ES-I3 (cell line): ENCODE measurements around the gene PFDN1.
"Not testable (repeated sequence)": the region's sequence is repeated elsewhere in the genome, so short reads cannot be mapped to it uniquely, and the experiment has no call there.

ENCODE experiments used
- H3K36me3 ChIP-seq: 2 replicates; pipeline ENCODE4 v1.6.1; 2013; ENCODE audit warnings: mild to moderate bottlenecking, low read length, control low read depth, moderate library complexity; ENCODE audit not compliant: insufficient read depth
- H3K4me1 ChIP-seq: 2 replicates; pipeline ENCODE4 v1.6.1; 2013; ENCODE audit warnings: mild to moderate bottlenecking, control low read depth, low read length; ENCODE audit not compliant: insufficient read depth
- H3K9ac ChIP-seq: 2 replicates; pipeline ENCODE4 v1.6.1; 2013; ENCODE audit warnings: low read depth, mild to moderate bottlenecking, low read length, moderate library complexity
- H3K9me3 ChIP-seq: 2 replicates; pipeline ENCODE4 v1.6.1; 2013; ENCODE audit warnings: mild to moderate bottlenecking, low read length, moderate library complexity; ENCODE audit not compliant: control insufficient read depth, insufficient read depth

Gene PFDN1

DNA sequence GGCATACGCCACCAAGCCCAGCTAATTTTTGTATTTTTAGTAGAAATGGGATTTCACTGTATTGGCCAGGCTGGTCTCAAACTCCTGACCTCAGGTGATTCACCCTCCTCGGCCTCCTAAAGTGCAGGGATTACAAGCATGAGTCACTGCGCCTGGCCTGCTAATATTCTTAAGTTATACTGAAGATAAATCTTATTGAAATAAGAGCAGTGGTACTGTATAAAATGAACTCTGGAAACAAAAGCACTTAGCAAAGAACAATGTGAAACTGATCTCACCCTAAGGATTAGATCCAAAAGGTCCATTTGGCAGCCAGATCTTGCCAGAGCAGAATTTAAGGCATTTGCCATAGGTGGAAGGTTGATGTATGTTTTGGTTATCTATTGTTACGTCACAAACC lies 100.8 kb downstream of the PFDN1 start:
- peaks cover 9% of the 10 kb centered on the region for H3K4me1 ChIP-seq
- no peak overlapping the region for H3K9ac ChIP-seq
- no peaks in the 10 kb centered on the region for H3K36me3 ChIP-seq
- H3K9me3 ChIP-seq: no peaks in the 10 kb centered on the region

DNA sequence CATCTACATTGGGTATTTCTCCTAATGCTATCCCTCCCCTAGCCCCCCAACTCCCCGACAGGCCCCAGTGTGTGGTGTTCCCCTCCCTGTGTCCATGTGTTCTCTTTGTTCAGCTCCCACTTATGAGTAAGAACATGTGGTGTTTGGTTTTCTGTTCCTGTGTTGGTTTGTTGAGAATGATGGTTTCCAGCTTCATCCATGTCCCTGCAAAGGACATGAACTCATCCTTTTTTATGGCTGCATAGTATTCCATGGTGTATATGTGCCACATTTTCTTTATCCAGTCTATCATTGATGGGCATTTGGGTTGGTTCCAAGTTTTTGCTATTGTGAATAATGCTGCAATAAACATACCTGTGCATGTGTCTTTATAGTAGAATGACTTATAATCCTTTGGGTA lies 104.0 kb downstream of the PFDN1 start:
- not testable (repeated sequence) for H3K9me3 ChIP-seq, H3K4me1 ChIP-seq, H3K36me3 ChIP-seq, H3K9ac ChIP-seq

DNA sequence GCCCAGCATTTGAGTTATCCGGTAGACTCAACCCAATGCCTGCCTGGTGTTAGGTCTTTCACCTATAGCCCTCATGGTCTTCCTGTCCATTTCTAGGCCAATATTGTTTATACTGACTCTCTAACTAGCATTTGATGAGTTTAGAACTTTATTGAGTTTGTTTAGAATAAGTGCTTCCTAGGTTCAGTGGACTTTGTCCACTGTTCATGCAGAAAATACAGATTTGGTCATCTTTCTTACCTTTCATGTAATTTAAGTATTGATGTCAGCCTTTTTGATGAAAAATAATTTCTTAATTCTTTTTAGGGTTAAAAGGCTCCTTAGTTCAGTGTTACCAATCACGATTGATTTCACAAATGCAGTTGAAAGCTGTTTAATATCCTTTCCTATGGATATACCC lies 105.9 kb downstream of the PFDN1 start:
- H3K9ac ChIP-seq: no peak overlapping the region
- no peaks in the 10 kb centered on the region for H3K9me3 ChIP-seq
- H3K4me1 ChIP-seq: peaks cover 2% of the 10 kb centered on the region; the same call in 1 of the 2 replicates
- H3K36me3 ChIP-seq: no peaks in the 10 kb centered on the region

DNA sequence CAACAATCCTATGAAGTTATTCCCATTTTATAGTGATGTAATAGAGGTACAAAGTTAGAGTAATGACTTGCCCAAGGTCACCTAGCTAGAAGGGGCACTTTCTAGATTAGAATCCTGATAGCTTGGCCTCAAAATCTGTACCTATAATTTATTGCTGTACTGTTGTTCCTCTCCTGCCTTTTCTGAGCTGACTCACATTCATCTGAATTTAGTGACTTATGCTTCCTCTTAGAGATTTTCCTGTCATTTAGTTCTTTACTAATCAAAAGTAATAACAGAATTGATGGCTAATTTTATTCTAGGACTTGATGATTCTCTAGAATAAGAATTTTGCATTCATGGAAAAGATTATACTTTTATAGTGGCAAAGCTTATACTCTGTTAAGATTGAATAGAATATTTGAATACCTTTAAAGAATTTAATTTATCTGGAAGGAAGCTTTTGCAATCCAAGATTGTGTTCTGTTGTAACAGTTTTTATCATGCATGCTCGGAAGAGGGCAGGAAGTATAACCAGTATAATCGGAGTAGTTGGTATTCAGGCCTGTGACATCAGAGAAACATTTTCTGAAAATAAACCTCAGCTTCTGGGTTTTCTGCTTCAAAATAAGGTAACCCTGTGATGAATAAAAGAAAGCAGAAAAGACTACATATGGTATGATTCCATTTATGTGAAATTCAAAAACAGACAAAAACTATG lies 106.6 kb downstream of the PFDN1 start:
- no peak overlapping the region for H3K9ac ChIP-seq
- no peaks in the 10 kb centered on the region for H3K9me3 ChIP-seq
- H3K4me1 ChIP-seq: peaks cover 8% of the 10 kb centered on the region; the same call in 1 of the 2 replicates
- H3K36me3 ChIP-seq: no peaks in the 10 kb centered on the region
